GM12891 (cell line): ENCODE measurements around the gene RGS19.

Experiments
- PAX5 ChIP-seq: IDR thresholded peaks from 2 replicates; pipeline ENCODE4 v1.6.1; 2011; ENCODE audit warnings: low read length, moderate library complexity, mild to moderate bottlenecking; ENCODE audit not compliant: insufficient read depth, severe bottlenecking
- POLR2A ChIP-seq: IDR thresholded peaks from 2 replicates; pipeline ENCODE4 v1.6.1; 2011; ENCODE audit warnings: low read depth, low read length, control low read depth
- POLR2AphosphoS5 ChIP-seq: IDR thresholded peaks from 2 replicates; pipeline ENCODE4 v1.6.1; 2011; ENCODE audit warnings: low read depth, low read length, control low read depth
- TAF1 ChIP-seq: IDR thresholded peaks from 2 replicates; pipeline ENCODE4 v1.6.1; 2011; ENCODE audit warnings: low read depth, low read length, control low read depth

GRCh38 chr20:64025101-64025825 lies 54.1 kb downstream of the RGS19 start:
- TF ChIP-seq POLR2AphosphoS5 = no peak
- no peak for TF ChIP-seq POLR2A
- TF ChIP-seq PAX5 = no peak
- TF ChIP-seq TAF1 = no peak
